ENCODE measurements around the gene ATF6. TPM values are rescaled to one million over a fixed set of nuclear protein-coding genes. Genes with fewer than 3 reads are reported as not detected.
A peak's percentile ranks its signal among the peaks of the same experiment; 100 is the strongest.

Gene ATF6
- total RNA-seq, 6 experiments from 2014 or later: 16.5 to 24.4 (median 20.4) TPM

DNA sequence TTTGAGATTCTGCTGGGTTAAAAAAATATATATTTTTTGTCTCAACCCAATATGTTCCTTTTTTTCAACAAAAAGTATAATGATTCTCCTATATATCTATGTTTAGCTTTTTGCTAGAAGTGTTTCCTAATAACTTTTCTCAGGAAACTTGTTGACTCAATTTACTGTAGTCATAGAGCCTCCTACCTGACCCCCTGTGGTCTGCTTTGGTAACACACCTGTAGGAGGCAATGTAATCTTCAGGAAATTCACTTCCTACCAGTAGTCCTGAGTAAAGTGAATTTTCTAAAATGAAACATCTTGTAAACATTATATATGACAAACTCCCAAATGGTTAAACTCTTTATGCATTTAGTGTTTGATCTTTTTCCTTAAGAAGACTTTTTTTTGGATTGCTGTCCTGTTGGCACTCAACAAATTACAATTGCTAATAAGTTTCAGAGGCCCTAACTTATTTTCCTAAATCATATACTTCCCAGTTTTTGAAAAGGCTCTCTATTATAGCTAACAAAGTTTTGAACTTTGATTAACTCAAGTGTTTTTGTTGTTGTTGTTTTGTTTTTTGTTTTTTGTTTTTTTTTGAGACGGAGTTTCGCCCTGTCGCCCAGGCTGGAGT is 139.3 kb downstream of the ATF6 start:
- Histone ChIP-seq H3K27ac (no peak overlapping the region), H3K9me3 (no peaks in the 10 kb centered on the region), H3K27me3 (no peaks in the 10 kb centered on the region), H3K4me3 (no peak overlapping the region), H3K36me3 (no peaks in the 10 kb centered on the region), H3K4me1 (no peaks in the 10 kb centered on the region)
- intact Hi-C loops (cut with DNase I): no loop called here
- DNase-seq (no peak), ATAC-seq (peak; percentile 69 to 77 (median 72))
- peak; percentile 44 to 58 (median 52) for TF ChIP-seq CTCF (IDR thresholded peaks at IDR 0.05)
- no peak for TF ChIP-seq POLR2A (IDR thresholded peaks at IDR 0.05)
- 79% methylated on average over 2 of the region's 3 CpGs for WGBS (ENCODE audit: insufficient coverage, low coverage, low lambda C conversion rate, missing lambda C conversion rate)

DNA sequence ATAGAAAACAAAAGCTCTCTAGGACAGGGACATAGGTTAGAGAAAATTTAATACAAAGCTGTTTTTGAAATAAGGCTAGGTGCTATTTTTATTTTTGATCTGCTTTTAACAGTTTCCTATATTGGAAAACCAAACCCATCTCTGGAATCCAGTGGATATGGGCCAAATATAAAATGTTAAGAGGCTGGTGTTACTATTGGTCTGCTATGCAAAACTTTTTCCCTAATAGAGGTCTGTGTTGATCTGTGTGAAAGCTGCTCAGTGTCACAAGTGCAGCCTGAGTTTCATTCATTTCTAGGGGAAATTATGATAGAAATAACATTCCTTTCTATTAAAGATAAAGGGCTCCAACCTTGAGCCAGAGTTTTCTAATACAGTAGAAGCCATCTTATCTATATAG is 141.1 kb downstream of the ATF6 start:
- DNase-seq (no peak), ATAC-seq (no peak)
- H3K36me3 ChIP-seq: no peaks in the 10 kb centered on the region
- H3K4me1 ChIP-seq: no peaks in the 10 kb centered on the region
- no peaks in the 10 kb centered on the region for H3K27me3 ChIP-seq
- no peak overlapping the region for H3K4me3 ChIP-seq
- H3K9me3 ChIP-seq: no peaks in the 10 kb centered on the region
- intact Hi-C loops (cut with DNase I): no loop called here
- no peak for TF ChIP-seq POLR2A (IDR thresholded peaks at IDR 0.05)
- TF ChIP-seq CTCF (IDR thresholded peaks at IDR 0.05): no peak
- no peak overlapping the region for H3K27ac ChIP-seq

DNA sequence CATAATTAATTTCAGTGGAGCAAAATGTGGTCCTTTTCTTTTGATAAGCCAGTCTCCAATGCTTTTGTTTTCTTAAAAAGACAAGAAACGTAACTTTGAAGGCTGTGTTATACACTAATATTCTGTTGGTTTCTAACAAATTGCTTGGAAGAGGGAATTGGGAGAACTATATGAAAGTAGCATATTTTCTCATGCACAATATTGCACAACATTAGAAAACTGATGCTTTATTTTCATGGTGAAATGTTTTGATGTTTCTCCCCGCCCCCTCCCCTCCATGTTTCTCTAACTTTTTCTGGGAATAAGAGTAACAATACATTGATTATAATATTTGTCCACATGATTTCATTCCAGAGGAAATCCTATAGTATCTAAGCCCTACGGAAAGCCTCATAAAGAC is 142.1 kb downstream of the ATF6 start:
- Histone ChIP-seq H3K27me3 (no peaks in the 10 kb centered on the region), H3K27ac (no peak overlapping the region), H3K4me1 (peaks cover 0 to 7% (median 2%) of the 10 kb centered on the region in 4 donors), H3K4me3 (no peak overlapping the region), H3K9me3 (no peaks in the 10 kb centered on the region), H3K36me3 (no peaks in the 10 kb centered on the region)
- no peak for TF ChIP-seq POLR2A (IDR thresholded peaks at IDR 0.05)
- no peak for TF ChIP-seq CTCF (IDR thresholded peaks at IDR 0.05)
- intact Hi-C loops (cut with DNase I): no loop called here
- 94% methylated on average over 3 of the region's 3 CpGs for WGBS (ENCODE audit: insufficient coverage, low coverage, low lambda C conversion rate, missing lambda C conversion rate)
- ATAC-seq: no peak
- no peak for DNase-seq

DNA sequence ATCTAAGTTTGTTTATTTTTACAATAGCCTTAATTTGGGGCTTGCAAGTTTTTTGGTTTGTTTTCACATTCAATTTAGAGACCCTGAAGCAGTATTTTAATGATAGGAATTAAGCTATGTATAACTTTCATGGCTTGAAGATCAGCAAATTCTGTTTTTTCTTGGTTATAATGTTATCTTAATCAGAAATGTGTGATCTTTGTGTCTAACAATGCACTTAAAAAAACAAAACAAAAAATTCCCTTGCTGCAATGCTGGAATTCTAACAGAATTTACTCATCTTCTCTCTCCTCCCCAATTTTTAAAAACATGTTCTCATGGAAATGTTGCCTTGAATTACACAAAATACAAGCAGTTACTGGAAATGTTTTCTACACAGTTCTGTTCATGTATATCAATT is 144.5 kb downstream of the ATF6 start:
- ATAC-seq (no peak), DNase-seq (no peak)
- TF ChIP-seq POLR2A (IDR thresholded peaks at IDR 0.05) (no peak), CTCF (IDR thresholded peaks at IDR 0.05) (no peak)
- no peaks in the 10 kb centered on the region for H3K27me3 ChIP-seq
- H3K36me3 ChIP-seq: no peaks in the 10 kb centered on the region
- no peaks in the 10 kb centered on the region for H3K9me3 ChIP-seq
- no peak overlapping the region for H3K4me3 ChIP-seq
- intact Hi-C loops (cut with DNase I): no loop called here
- H3K4me1 ChIP-seq: peaks cover 0 to 20% (median 8%) of the 10 kb centered on the region in 4 donors
- no peak overlapping the region for H3K27ac ChIP-seq
